ENCODE results near the gene SEPHS2. TPM values are rescaled to one million over a fixed set of nuclear protein-coding genes. Genes with fewer than 3 reads are reported as not detected.

The SEPHS2 gene
- 10 to 100 TPM; 16.8 to 26.2 (median 22.2) TPM for total RNA-seq

DNA sequence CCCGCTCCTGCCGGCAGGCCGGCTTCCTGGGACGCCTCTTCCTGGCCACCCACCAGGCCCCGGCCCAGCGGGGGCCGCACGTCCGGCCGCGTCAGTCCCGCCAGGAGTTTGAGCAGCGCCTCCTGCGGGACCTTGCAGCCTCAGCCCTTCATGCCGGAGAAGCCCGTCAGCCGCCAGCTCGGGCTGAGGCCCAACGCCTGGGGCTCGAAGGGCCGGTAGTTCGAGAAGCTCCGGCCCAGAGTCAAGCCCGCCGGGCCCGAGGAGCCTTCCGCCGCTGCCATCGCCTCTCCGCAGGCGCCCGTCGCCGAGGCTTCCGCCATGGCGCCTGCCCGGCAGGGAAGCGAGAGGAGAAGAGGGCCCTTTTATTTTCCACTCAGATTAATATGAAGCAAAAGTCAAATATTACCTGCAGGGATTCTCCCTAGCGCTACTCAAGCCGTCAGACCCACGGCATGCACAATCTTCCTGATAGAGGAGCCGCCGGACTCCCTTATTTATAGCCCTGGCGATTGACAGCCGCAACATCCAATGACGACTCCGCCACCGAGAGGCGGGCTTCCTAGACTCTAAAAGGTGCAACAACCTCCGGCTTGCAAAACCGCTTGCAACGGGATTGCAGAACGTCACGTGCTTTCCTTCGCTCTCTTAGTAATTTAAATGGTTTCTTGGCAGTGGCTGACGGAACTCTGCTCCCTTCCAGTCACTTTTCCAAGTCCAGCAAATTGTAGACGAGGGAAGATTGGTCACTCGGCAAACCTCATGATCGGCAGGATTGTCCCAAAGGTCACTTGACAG is at the start of gene SEPHS2:
TSS of gene SEPHS2 (minus strand) at position 467 of the 795 bp plus-strand sequence. CDS start at position 320, 147 bp downstream.
- Histone ChIP-seq H3K36me3 (peaks cover 10% of the 10 kb centered on the region), H3K9me3 (no peaks in the 10 kb centered on the region), H3K27ac (peak within 1 kb of the TSS; percentile 97), H3K4me3 (peak within 1 kb of the TSS; percentile 78), H3K27me3 (no peaks in the 10 kb centered on the region), H3K4me1 (peaks cover 24% of the 10 kb centered on the region)
- TF ChIP-seq POLR2A (IDR thresholded peaks at IDR 0.05) (peak; percentile 27 to 81), CTCF (IDR thresholded peaks at IDR 0.05) (peak; percentile 3 to 48), POLR2AphosphoS5 (IDR thresholded peaks at IDR 0.05) (peak in 2 of 3 donors; percentile 23 to 86), EP300 (IDR thresholded peaks at IDR 0.05) (no peak)
- peak; percentile 98 to 99 for DNase-seq (ENCODE audit: low spot score in 2 of 2)
- 0% methylated on average over 21 of the region's 59 CpGs for WGBS

DNA sequence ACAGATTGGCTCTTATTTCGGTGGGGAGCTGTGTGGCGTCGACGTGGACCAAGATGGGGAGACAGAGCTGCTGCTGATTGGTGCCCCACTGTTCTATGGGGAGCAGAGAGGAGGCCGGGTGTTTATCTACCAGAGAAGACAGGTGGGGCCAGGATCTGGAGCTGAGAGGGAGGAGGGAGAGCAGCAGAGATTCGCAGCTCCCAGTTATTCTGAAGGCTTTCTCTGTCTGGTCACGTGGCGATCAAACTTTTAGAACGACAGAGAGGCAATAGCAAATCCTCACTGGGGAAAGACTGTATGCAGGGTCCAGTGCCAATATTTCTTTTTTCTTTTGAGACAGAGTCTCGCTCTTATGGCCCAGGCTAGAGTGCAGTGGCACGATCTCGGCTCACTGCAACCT is 49.0 kb upstream of the SEPHS2 start:
- Histone ChIP-seq H3K27me3 (no peaks in the 10 kb centered on the region), H3K4me1 (peaks cover 8% of the 10 kb centered on the region), H3K36me3 (no peaks in the 10 kb centered on the region), H3K4me3 (no peak overlapping the region), H3K9me3 (no peaks in the 10 kb centered on the region), H3K27ac (no peak overlapping the region)
- DNase-seq (ENCODE audit: low spot score in 2 of 2) = no peak
- WGBS = 55% methylated on average over 12 of the region's 12 CpGs
- no peak for TF ChIP-seq EP300 (IDR thresholded peaks at IDR 0.05)

DNA sequence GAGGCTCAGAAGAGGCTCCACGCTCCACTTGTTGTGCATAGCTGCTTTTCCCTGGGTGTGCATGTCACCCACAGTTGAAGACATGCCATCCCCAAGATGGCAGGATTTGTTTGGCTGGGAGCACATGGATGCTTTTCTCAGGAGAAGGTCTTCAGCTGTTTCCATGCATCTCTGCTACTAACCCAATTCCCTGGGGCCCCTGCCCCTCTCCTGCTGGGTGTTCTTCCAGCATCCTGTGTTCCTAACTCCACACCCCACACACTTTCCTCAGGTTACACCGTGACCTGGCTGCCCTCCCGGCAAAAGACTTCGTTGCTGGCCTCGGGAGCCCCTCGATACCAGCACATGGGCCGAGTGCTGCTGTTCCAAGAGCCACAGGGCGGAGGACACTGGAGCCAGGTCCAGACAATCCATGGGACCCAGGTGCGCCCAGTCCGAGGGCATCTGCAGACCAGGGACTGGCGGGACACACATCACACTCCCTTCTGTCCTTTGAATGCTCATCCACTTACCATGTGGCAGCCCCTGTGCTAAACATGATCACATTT is 48.3 kb upstream of the SEPHS2 start:
- Histone ChIP-seq H3K27ac (no peak overlapping the region), H3K9me3 (no peaks in the 10 kb centered on the region), H3K36me3 (no peaks in the 10 kb centered on the region), H3K4me3 (no peak overlapping the region), H3K4me1 (peaks cover 12% of the 10 kb centered on the region), H3K27me3 (no peaks in the 10 kb centered on the region)
- 72% methylated on average over 9 of the region's 11 CpGs for WGBS
- TF ChIP-seq EP300 (IDR thresholded peaks at IDR 0.05) (no peak), POLR2AphosphoS5 (IDR thresholded peaks at IDR 0.05) (no peak), CTCF (IDR thresholded peaks at IDR 0.05) (no peak), POLR2A (IDR thresholded peaks at IDR 0.05) (no peak)
- no peak for DNase-seq (ENCODE audit: low spot score in 2 of 2)

DNA sequence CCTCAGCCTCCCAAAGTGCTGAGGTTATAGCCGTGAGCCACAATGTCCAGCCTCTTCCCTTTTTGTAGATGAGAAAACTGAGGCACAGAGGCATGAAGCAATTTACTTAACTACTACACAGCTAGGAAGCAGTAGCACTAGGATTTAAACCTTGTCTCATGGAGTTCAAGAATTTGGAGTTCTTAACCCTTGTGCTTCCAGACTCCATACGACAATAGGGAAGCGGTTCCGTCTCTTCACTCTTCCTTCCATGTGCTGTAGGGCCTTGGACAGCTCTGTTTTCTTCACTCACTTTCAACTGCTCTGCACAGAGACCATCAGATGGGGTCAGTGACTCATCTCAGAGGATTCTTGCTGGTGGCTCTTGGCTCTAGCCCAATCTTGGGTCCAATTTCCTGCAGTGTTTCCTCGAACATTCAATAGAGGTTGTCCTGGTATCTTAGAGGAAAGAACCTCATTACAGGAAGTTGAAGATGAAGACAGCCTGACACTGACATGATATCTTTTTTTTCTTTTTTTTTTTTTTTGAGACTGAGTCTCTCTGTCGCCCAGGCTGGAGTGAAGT is 46.2 kb upstream of the SEPHS2 start:
- Histone ChIP-seq H3K27ac (no peak overlapping the region), H3K36me3 (no peaks in the 10 kb centered on the region), H3K4me3 (no peak overlapping the region), H3K9me3 (no peaks in the 10 kb centered on the region), H3K27me3 (no peaks in the 10 kb centered on the region), H3K4me1 (peaks cover 13% of the 10 kb centered on the region)
- no peak for DNase-seq (ENCODE audit: low spot score in 2 of 2)
- WGBS = 48% methylated on average over 6 of the region's 6 CpGs
- TF ChIP-seq EP300 (IDR thresholded peaks at IDR 0.05) = no peak
- TF ChIP-seq POLR2AphosphoS5 (IDR thresholded peaks at IDR 0.05) = no peak
- TF ChIP-seq POLR2A (IDR thresholded peaks at IDR 0.05) = no peak
- no peak for TF ChIP-seq CTCF (IDR thresholded peaks at IDR 0.05)

- TF ChIP-seq EP300 (IDR thresholded peaks at IDR 0.05) (no peak), CTCF (IDR thresholded peaks at IDR 0.05) (no peak), POLR2A (IDR thresholded peaks at IDR 0.05) (no peak), POLR2AphosphoS5 (IDR thresholded peaks at IDR 0.05) (no peak)
- Histone ChIP-seq H3K27ac (no peak overlapping the region), H3K27me3 (no peaks in the 10 kb centered on the region), H3K4me1 (peaks cover 13% of the 10 kb centered on the region), H3K36me3 (no peaks in the 10 kb centered on the region), H3K9me3 (no peaks in the 10 kb centered on the region), H3K4me3 (no peak overlapping the region)
- 80% methylated on average over 4 of the region's 4 CpGs for WGBS
- DNase-seq (ENCODE audit: low spot score in 2 of 2) = no peak
Observed at GRCh38 chr16:30491229-30491628, 45.6 kb upstream of the SEPHS2 start.

All from suprapubic skin (tissue), 4 donors.